Loucy (cell line): ENCODE results near the gene ZSWIM5.

Experiments used
- H2AFZ ChIP-seq: fragments of 200-600 bp; sonication (generic); 2 replicates; pipeline ENCODE4 v1.6.0; 2016; ENCODE audit warnings: antibody characterized with exemption, mild to moderate bottlenecking, low read length, moderate library complexity
- H3F3A ChIP-seq: fragments of 200-600 bp; 2 replicates; pipeline ENCODE4 v1.6.0; 2016; ENCODE audit warnings: antibody characterized with exemption, low read depth, mild to moderate bottlenecking
- H3K27me3 ChIP-seq: fragments of 200-600 bp; sonication (generic); 2 replicates; pipeline ENCODE4 v1.6.1; 2014; ENCODE audit warnings: low read length, mild to moderate bottlenecking; ENCODE audit not compliant: insufficient read depth, poor library complexity, severe bottlenecking
- H3K36me3 ChIP-seq: fragments of 200-600 bp; sonication (generic); 2 replicates; pipeline ENCODE4 v1.6.1; 2016; ENCODE audit warnings: low read length; ENCODE audit not compliant: insufficient read depth
- H3K4me1 ChIP-seq: fragments of 200-600 bp; sonication (generic); 2 replicates; pipeline ENCODE4 v1.5.1; 2014; ENCODE audit warnings: low read length, mild to moderate bottlenecking; ENCODE audit not compliant: insufficient read depth, poor library complexity, severe bottlenecking
- H3K4me2 ChIP-seq: fragments of 200-600 bp; sonication (generic); 2 replicates; pipeline ENCODE4 v1.6.0; 2014; ENCODE audit warnings: antibody characterized with exemption, low read length, low read depth, mild to moderate bottlenecking; ENCODE audit not compliant: poor library complexity, severe bottlenecking
- H3K4me3 ChIP-seq: fragments of 200-600 bp; sonication (generic); 2 replicates; pipeline ENCODE4 v1.5.1; 2014; ENCODE audit warnings: low read length, mild to moderate bottlenecking, mixed read lengths; ENCODE audit not compliant: poor library complexity, severe bottlenecking
- H3K79me2 ChIP-seq: fragments of 200-600 bp; sonication (generic); 2 replicates; pipeline ENCODE4 v1.6.1; 2014; ENCODE audit warnings: low read length; ENCODE audit not compliant: insufficient read depth
- H3K9ac ChIP-seq: fragments of 200-600 bp; sonication (generic); 2 replicates; pipeline ENCODE4 v1.6.0; 2014; ENCODE audit warnings: mild to moderate bottlenecking, low read depth, low read length, moderate library complexity; ENCODE audit not compliant: poor library complexity, severe bottlenecking
- H3K9me2 ChIP-seq: fragments of 200-600 bp; sonication (generic); replicated peaks from 2 replicates; pipeline ENCODE4 v1.6.1; 2016; ENCODE audit warnings: low read depth, low read length, mixed read lengths
- H3K9me3 ChIP-seq: fragments of 200-600 bp; sonication (generic); 2 replicates; pipeline ENCODE4 v1.6.1; 2014; ENCODE audit warnings: mild to moderate bottlenecking, antibody characterized with exemption, low read length, low read depth; ENCODE audit not compliant: insufficient read depth
- H4K20me1 ChIP-seq: fragments of 200-600 bp; sonication (generic); 2 replicates; pipeline ENCODE4 v1.6.0; 2014; ENCODE audit warnings: antibody characterized with exemption, low read length, mild to moderate bottlenecking; ENCODE audit not compliant: insufficient read depth, poor library complexity, severe bottlenecking
- EZH2phosphoT487 ChIP-seq: fragments of 200-600 bp; IDR thresholded peaks from 2 replicates; pipeline ENCODE4 v1.6.1; 2018; ENCODE audit warnings: antibody characterized with exemption, mild to moderate bottlenecking, moderate library complexity, borderline replicate concordance
- TF ChIP-seq, protein P1 (sequence below): fragments of 200-600 bp; sonication (generic); conservative IDR thresholded peaks from 2 replicates; pipeline ENCODE4 v1.5.1; 2014; ENCODE audit warnings: mild to moderate bottlenecking, antibody characterized with exemption, low read length

Gene ZSWIM5

DNA sequence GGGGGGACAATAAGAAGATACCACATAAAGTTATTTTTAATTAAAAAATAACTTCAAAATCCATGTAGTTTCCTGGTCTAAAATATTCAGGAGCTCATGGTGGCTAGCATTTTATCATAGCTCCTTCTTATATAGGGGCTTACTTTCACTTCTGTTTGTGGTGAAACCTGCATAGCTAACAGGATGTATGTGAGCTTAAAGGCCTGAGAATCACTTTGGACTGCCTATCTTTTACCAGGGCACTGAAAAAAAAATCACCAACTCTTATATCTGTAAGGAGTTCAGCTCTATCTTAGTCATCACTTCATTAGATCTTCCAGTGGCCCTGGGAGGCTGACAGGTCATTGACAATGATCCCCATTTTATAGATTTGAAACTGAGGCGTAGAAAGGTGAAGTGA, 173.0 kb downstream of the ZSWIM5 start:
- H3K4me2 ChIP-seq, result peak overlapping the region; percentile 12

GRCh38 chr1:45032837-45033236, 173.6 kb downstream of the ZSWIM5 start:
- H3K79me2 ChIP-seq, result no peaks in the 10 kb centered on the region
- peaks cover 10% of the 10 kb centered on the region; the same call in 1 of the 2 replicates for H3K36me3 ChIP-seq
- TF ChIP-seq, protein P1, sequence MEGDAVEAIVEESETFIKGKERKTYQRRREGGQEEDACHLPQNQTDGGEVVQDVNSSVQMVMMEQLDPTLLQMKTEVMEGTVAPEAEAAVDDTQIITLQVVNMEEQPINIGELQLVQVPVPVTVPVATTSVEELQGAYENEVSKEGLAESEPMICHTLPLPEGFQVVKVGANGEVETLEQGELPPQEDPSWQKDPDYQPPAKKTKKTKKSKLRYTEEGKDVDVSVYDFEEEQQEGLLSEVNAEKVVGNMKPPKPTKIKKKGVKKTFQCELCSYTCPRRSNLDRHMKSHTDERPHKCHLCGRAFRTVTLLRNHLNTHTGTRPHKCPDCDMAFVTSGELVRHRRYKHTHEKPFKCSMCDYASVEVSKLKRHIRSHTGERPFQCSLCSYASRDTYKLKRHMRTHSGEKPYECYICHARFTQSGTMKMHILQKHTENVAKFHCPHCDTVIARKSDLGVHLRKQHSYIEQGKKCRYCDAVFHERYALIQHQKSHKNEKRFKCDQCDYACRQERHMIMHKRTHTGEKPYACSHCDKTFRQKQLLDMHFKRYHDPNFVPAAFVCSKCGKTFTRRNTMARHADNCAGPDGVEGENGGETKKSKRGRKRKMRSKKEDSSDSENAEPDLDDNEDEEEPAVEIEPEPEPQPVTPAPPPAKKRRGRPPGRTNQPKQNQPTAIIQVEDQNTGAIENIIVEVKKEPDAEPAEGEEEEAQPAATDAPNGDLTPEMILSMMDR, result no peak
- no peak for TF ChIP-seq EZH2phosphoT487

More for the DNA sequence above, 173.0 kb downstream of the ZSWIM5 start:
- peaks cover 10% of the 10 kb centered on the region; the same call in 1 of the 2 replicates for H3K36me3 ChIP-seq
- H2AFZ ChIP-seq, result peak overlapping the region; percentile 33; the same call in 1 of the 2 replicates
- no peaks in the 10 kb centered on the region for H3K4me1 ChIP-seq
- no peaks in the 10 kb centered on the region for H3K27me3 ChIP-seq
- H3K4me3 ChIP-seq, result peak overlapping the region; percentile 6
- H3K9me3 ChIP-seq, result no peaks in the 10 kb centered on the region
- H3K79me2 ChIP-seq, result no peaks in the 10 kb centered on the region
- TF ChIP-seq EZH2phosphoT487, result no peak
- TF ChIP-seq, protein P1, result no peak
- peaks cover 5% of the 10 kb centered on the region; the same call in 1 of the 2 replicates for H3F3A ChIP-seq
- H4K20me1 ChIP-seq, result no peaks in the 10 kb centered on the region
- H3K9ac ChIP-seq, result peak overlapping the region; percentile 10
- H3K9me2 ChIP-seq, result no peaks in the 10 kb centered on the region

GRCh38 chr1:45026446-45026845, 180.0 kb downstream of the ZSWIM5 start:
- H3K27me3 ChIP-seq, result no peaks in the 10 kb centered on the region
- no peak overlapping the region for H3K4me3 ChIP-seq
- TF ChIP-seq EZH2phosphoT487, result no peak
- TF ChIP-seq, protein P1, result no peak
- no peak overlapping the region for H3K9ac ChIP-seq
- no peaks in the 10 kb centered on the region for H3K79me2 ChIP-seq
- H3K9me2 ChIP-seq, result no peaks in the 10 kb centered on the region
- no peak overlapping the region for H2AFZ ChIP-seq
- H3K4me2 ChIP-seq, result no peak overlapping the region
- no peaks in the 10 kb centered on the region for H4K20me1 ChIP-seq
- H3K9me3 ChIP-seq, result no peaks in the 10 kb centered on the region
- no peaks in the 10 kb centered on the region for H3K4me1 ChIP-seq
- no peaks in the 10 kb centered on the region for H3F3A ChIP-seq
- no peaks in the 10 kb centered on the region for H3K36me3 ChIP-seq

More at GRCh38 chr1:45032837-45033236, 173.6 kb downstream of the ZSWIM5 start:
- Histone ChIP-seq H3F3A (peaks cover 5% of the 10 kb centered on the region; the same call in 1 of the 2 replicates), H3K4me1 (no peaks in the 10 kb centered on the region), H4K20me1 (no peaks in the 10 kb centered on the region), H3K4me3 (peak overlapping the region; percentile 6), H3K27me3 (no peaks in the 10 kb centered on the region), H3K4me2 (peak overlapping the region; percentile 12), H3K9me3 (no peaks in the 10 kb centered on the region), H3K9me2 (no peaks in the 10 kb centered on the region), H2AFZ (peak overlapping the region; percentile 33; the same call in 1 of the 2 replicates), H3K9ac (peak overlapping the region; percentile 10)
